ENCODE measurements around the gene SLC24A3. TPM values are rescaled to one million over a fixed set of nuclear protein-coding genes. Genes with fewer than 3 reads are reported as not detected.

SLC24A3 gene
- total RNA-seq, 6 donors from 2014 or later, result 6.3 to 10.8 (median 9.3) TPM

DNA sequence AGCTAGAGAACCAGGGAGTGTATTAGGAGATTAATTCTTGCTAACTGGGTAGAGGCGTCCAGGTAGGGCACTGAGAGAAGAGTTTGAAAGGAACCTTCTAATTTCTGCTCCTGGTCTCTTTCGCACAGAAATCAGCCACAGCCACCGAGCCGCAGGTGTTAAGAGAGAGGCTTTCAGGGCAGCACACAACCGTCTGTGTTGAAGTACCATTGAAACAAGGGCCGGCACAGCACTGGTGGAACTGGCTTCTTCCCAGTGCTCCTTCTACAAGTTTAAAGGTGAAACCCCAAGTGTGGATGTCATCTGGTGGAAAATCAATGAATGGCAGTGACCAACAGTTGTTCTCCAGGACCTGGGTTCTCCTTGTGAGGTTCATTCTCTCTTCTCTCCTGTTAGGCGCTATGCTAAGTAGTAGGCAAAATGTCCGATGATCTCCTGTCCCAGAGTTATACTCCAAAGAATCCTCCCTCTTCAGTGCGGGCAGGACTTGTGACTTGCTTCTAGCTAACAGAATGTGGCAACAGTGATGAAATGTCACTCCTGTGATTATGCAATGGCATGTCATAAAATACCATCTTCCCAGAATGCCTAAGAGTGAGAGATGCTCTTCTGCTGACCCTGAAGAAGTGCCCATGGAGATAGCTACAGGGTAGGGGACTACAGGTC lies 530.7 kb downstream of the SLC24A3 start:
- no peak overlapping the region for H3K4me3 ChIP-seq
- peaks cover 0 to 10% (median 6%) of the 10 kb centered on the region in 4 donors for H3K4me1 ChIP-seq
- no peaks in the 10 kb centered on the region for H3K27me3 ChIP-seq
- 57 to 82% methylated on average over 9 of the region's 9 CpGs for WGBS, 2 donors
- no peaks in the 10 kb centered on the region for H3K36me3 ChIP-seq
- no peak overlapping the region for H3K27ac ChIP-seq
- DNase-seq (peak in 1 of 2 donors; percentile 61), ATAC-seq (ENCODE audit: low FRiP score in 2 of 2) (peak in 1 of 2 donors; percentile 28)
- peak in 1 of 4 donors; percentile 61 for TF ChIP-seq EP300 (IDR thresholded peaks at IDR 0.05)
- TF ChIP-seq POLR2AphosphoS5 (IDR thresholded peaks at IDR 0.05), result peak in 1 of 2 donors; percentile 56
- TF ChIP-seq, protein P1, sequence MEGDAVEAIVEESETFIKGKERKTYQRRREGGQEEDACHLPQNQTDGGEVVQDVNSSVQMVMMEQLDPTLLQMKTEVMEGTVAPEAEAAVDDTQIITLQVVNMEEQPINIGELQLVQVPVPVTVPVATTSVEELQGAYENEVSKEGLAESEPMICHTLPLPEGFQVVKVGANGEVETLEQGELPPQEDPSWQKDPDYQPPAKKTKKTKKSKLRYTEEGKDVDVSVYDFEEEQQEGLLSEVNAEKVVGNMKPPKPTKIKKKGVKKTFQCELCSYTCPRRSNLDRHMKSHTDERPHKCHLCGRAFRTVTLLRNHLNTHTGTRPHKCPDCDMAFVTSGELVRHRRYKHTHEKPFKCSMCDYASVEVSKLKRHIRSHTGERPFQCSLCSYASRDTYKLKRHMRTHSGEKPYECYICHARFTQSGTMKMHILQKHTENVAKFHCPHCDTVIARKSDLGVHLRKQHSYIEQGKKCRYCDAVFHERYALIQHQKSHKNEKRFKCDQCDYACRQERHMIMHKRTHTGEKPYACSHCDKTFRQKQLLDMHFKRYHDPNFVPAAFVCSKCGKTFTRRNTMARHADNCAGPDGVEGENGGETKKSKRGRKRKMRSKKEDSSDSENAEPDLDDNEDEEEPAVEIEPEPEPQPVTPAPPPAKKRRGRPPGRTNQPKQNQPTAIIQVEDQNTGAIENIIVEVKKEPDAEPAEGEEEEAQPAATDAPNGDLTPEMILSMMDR (IDR thresholded peaks at IDR 0.05), result no peak
- no peak for TF ChIP-seq POLR2A (IDR thresholded peaks at IDR 0.05)
- H3K9me3 ChIP-seq, result peaks cover 0 to 5% (median 0%) of the 10 kb centered on the region in 4 donors

DNA sequence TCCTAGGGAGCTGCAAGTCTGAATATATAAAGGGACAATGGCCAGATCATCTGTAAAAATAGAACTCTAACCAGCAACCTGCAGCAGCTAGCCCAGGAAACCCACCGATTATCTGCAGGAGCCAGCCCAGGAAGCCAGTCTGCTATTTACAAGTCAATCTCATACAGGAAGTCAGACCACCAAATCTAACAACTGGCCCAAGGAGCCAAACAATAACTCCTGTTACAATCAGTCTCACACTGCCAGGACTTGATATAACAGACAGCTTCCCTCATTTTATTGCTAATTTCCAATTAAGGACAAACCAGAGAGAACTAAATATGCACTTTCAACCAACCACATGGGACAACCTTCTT lies 531.2 kb downstream of the SLC24A3 start:
- WGBS, 2 donors, result 33 to 50% methylated on average over 1 of the region's 1 CpG
- DNase-seq, result no peak
- ATAC-seq (ENCODE audit: low FRiP score in 2 of 2), result no peak

DNA sequence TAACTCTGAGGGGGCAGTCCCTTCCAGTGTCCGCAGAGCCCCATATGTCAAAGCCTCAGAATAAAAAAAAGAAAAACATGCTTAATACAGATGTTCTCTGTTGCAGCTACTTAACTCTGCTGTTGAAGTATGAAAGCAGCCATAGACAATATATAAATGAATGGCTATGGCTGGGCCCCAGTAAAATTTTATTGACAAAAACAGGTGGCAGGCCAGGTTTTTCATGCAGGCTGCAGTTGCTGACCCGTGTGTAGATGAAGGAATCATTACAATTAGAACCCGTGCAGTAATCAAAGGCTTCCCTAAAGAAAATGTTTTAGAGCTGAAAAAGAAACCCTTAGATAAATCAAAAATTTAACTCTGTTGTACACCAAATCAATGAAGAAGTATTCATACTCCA lies 532.7 kb downstream of the SLC24A3 start:
- Histone ChIP-seq H3K9me3 (peaks cover 0 to 5% (median 0%) of the 10 kb centered on the region in 4 donors), H3K27me3 (no peaks in the 10 kb centered on the region), H3K4me1 (peaks cover 0 to 10% (median 6%) of the 10 kb centered on the region in 4 donors), H3K4me3 (no peak overlapping the region), H3K27ac (no peak overlapping the region), H3K36me3 (no peaks in the 10 kb centered on the region)
- 95 to 97% methylated on average over 3 of the region's 3 CpGs for WGBS, 2 donors
- ATAC-seq (ENCODE audit: low FRiP score in 2 of 2) (no peak), DNase-seq (no peak)
- no peak for TF ChIP-seq POLR2AphosphoS5 (IDR thresholded peaks at IDR 0.05)
- TF ChIP-seq EP300 (IDR thresholded peaks at IDR 0.05), result no peak
- TF ChIP-seq POLR2A (IDR thresholded peaks at IDR 0.05), result no peak
- TF ChIP-seq, protein P1 (IDR thresholded peaks at IDR 0.05), result no peak

More for the DNA sequence above, 531.2 kb downstream of the SLC24A3 start:
- H3K4me3 ChIP-seq, result no peak overlapping the region
- TF ChIP-seq POLR2A (IDR thresholded peaks at IDR 0.05) (no peak), EP300 (IDR thresholded peaks at IDR 0.05) (no peak), POLR2AphosphoS5 (IDR thresholded peaks at IDR 0.05) (no peak)
- TF ChIP-seq, protein P1 (IDR thresholded peaks at IDR 0.05), result no peak
- H3K27ac ChIP-seq, result no peak overlapping the region
- H3K36me3 ChIP-seq, result no peaks in the 10 kb centered on the region
- H3K9me3 ChIP-seq, result peaks cover 0 to 5% (median 0%) of the 10 kb centered on the region in 4 donors
- H3K27me3 ChIP-seq, result no peaks in the 10 kb centered on the region
- peaks cover 0 to 10% (median 6%) of the 10 kb centered on the region in 4 donors for H3K4me1 ChIP-seq

DNA sequence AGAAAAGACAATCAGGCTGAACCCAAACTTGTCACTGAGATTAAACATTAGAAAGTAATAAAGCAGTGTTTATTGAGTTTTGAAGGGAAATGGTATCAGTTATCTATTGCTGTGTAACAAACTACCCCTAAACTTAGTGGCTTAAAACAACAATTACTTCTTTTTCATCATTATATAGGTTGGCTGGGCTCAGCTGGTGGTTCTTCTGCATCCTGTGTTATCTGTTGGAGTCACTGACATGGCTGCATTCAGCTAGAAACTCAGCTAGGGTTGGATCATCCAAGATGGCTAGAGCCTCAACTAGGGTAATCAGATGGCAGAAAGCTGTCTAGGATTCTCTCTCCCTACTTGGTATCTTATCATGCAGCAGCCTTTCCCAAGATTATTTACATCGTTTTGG lies 533.1 kb downstream of the SLC24A3 start:
- Histone ChIP-seq H3K4me1 (peaks cover 0 to 11% (median 6%) of the 10 kb centered on the region in 4 donors), H3K4me3 (no peak overlapping the region), H3K27ac (no peak overlapping the region), H3K9me3 (peaks cover 0 to 5% (median 0%) of the 10 kb centered on the region in 4 donors), H3K36me3 (no peaks in the 10 kb centered on the region), H3K27me3 (no peaks in the 10 kb centered on the region)
- no peak for DNase-seq
- ATAC-seq (ENCODE audit: low FRiP score in 2 of 2), result no peak
- TF ChIP-seq POLR2AphosphoS5 (IDR thresholded peaks at IDR 0.05) (no peak), POLR2A (IDR thresholded peaks at IDR 0.05) (no peak)
- TF ChIP-seq, protein P1 (IDR thresholded peaks at IDR 0.05), result no peak
- WGBS, 2 donors, result 71 to 85% methylated on average over 1 of the region's 1 CpG

DNA sequence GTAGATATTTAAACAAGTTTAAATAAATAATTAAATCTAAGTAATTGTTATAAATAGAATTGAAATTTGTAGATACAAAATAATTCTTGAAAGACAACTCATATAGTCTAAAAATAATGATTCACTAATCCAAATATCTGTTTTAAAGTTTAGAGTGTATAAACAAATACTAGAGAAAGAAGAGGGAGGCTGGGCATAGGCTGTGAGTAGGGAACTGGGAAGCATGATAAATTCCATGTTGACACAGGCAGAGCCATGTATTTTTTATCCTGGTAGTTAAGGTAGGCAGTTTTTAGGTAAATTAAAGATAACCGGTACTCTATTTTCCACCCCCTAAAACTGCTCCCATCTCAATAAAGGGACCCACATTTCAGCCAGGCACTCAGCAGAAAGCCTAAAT lies 534.0 kb downstream of the SLC24A3 start:
- peaks cover 0 to 15% (median 11%) of the 10 kb centered on the region in 4 donors for H3K4me1 ChIP-seq
- no peak overlapping the region for H3K4me3 ChIP-seq
- H3K27me3 ChIP-seq, result no peaks in the 10 kb centered on the region
- H3K36me3 ChIP-seq, result no peaks in the 10 kb centered on the region
- ATAC-seq (ENCODE audit: low FRiP score in 2 of 2) (no peak), DNase-seq (no peak)
- H3K27ac ChIP-seq, result no peak overlapping the region
- WGBS, 2 donors, result 73 to 100% methylated on average over 1 of the region's 1 CpG
- TF ChIP-seq POLR2A (IDR thresholded peaks at IDR 0.05) (no peak), POLR2AphosphoS5 (IDR thresholded peaks at IDR 0.05) (no peak), EP300 (IDR thresholded peaks at IDR 0.05) (no peak)
- H3K9me3 ChIP-seq, result peaks cover 0 to 5% (median 0%) of the 10 kb centered on the region in 4 donors

Data from upper lobe of left lung (tissue), 6 donors.